IMR-90 (cell line): Measurements from ENCODE around the gene MUC6. TPM values are rescaled to one million over a fixed set of nuclear protein-coding genes. Genes with fewer than 3 reads are reported as not detected.

Experiments
- ATAC-seq: fragments of 200-7000 bp; cut with Tn5 transposase; 2 replicates; pipeline ENCODE4 v1.9.1; 2020; ENCODE audit warnings: low read depth, mild to moderate bottlenecking, moderate library complexity
- BruUV-seq: library from RNA; stranded (reverse); fragments of 400-500 nt; replicated peaks from 2 replicates; lab custom pipeline; 2021; lab: Mats Ljungman, UMichigan
- CTCF ChIA-PET: fragments of 300-600 bp; formaldehyde crosslinking; extraction: SDS; loops from one replicate; lab custom pipeline; 2021; ENCODE audit warnings: antibody characterized with exemption; lab: Yijun Ruan, JAX
- POLR2A ChIA-PET: fragments of 300-600 bp; sonication (Branson Sonifier 250); formaldehyde crosslinking; loops from one replicate; lab custom pipeline; 2022; ENCODE audit warnings: antibody characterized with exemption; ENCODE audit not compliant: unreplicated experiment; lab: Charles Lee
- DNase-seq: peaks from one replicate; pipeline ENCODE4 v3.0.0; 2013
- H2AFZ ChIP-seq: replicated peaks from 2 replicates; pipeline ENCODE3; 2013; ENCODE audit warnings: low read length, mild to moderate bottlenecking; ENCODE audit not compliant: poor library complexity
- H2AK5ac ChIP-seq: 2 replicates; pipeline ENCODE4 v1.6.1; 2013; ENCODE audit warnings: low read depth, low read length, inconsistent platforms
- H2AK9ac ChIP-seq: replicated peaks from 2 replicates; pipeline ENCODE3; 2013; ENCODE audit warnings: mild to moderate bottlenecking, low read depth, low read length, moderate library complexity; ENCODE audit not compliant: poor library complexity
- H2BK120ac ChIP-seq: 2 replicates; pipeline ENCODE4 v1.6.1; 2013; ENCODE audit warnings: low read depth, low read length, inconsistent platforms
- H2BK15ac ChIP-seq: 3 replicates; pipeline ENCODE4 v1.6.1; 2013; ENCODE audit warnings: low read depth, low read length, inconsistent platforms
- H2BK20ac ChIP-seq: 2 replicates; pipeline ENCODE4 v1.6.1; 2013; ENCODE audit warnings: low read depth, mild to moderate bottlenecking, inconsistent platforms, low read length, moderate library complexity
- H2BK5ac ChIP-seq: 2 replicates; pipeline ENCODE4 v1.6.1; 2013; ENCODE audit warnings: mild to moderate bottlenecking, low read depth, low read length, inconsistent platforms; ENCODE audit not compliant: poor library complexity, severe bottlenecking
- H3K14ac ChIP-seq: replicated peaks from 2 replicates; pipeline ENCODE4 v1.6.1; 2013; ENCODE audit warnings: low read depth, low read length, inconsistent platforms
- H3K18ac ChIP-seq: 2 replicates; pipeline ENCODE4 v1.6.1; 2013; ENCODE audit warnings: low read depth, low read length, control low read depth
- H3K23ac ChIP-seq: 2 replicates; pipeline ENCODE4 v1.6.1; 2013; ENCODE audit warnings: low read depth, low read length, inconsistent platforms
- H3K27ac ChIP-seq: 2 replicates; pipeline ENCODE4 v1.5.1; 2013; ENCODE audit warnings: mild to moderate bottlenecking, control low read depth, low read length; ENCODE audit not compliant: insufficient read depth
- H3K27me3 ChIP-seq: 2 replicates; pipeline ENCODE4 v1.6.1; 2013; ENCODE audit warnings: low read length; ENCODE audit not compliant: control insufficient read depth, insufficient read depth
- H3K36me3 ChIP-seq: 2 replicates; pipeline ENCODE4 v1.6.1; 2013; ENCODE audit warnings: low read length, mixed read lengths; ENCODE audit not compliant: control insufficient read depth, insufficient read depth
- H3K4ac ChIP-seq: 2 replicates; pipeline ENCODE4 v1.6.1; 2013; ENCODE audit warnings: low read depth, low read length, inconsistent platforms
- H3K4me1 ChIP-seq: 2 replicates; pipeline ENCODE4 v1.6.1; 2013; ENCODE audit warnings: low read length, mixed read lengths; ENCODE audit not compliant: control insufficient read depth, insufficient read depth
- H3K4me2 ChIP-seq: 2 replicates; pipeline ENCODE4 v1.6.1; 2013; ENCODE audit warnings: low read depth, mild to moderate bottlenecking, control low read depth, low read length, moderate library complexity
- H3K4me3 ChIP-seq: 2 replicates; pipeline ENCODE4 v1.5.1; 2013; ENCODE audit warnings: low read depth, mild to moderate bottlenecking, control low read depth, low read length, moderate library complexity; ENCODE audit not compliant: insufficient read depth
- H3K56ac ChIP-seq: 2 replicates; pipeline ENCODE4 v1.6.1; 2013; ENCODE audit warnings: low read length, inconsistent platforms; ENCODE audit not compliant: insufficient read depth; ENCODE audit errors: extremely low read depth
- H3K79me1 ChIP-seq, 2 experiments: 2 replicates each; pipeline ENCODE4 v1.6.1; 2013; ENCODE audit warnings: low read length in 2 of 2, inconsistent platforms in 1 of 2, low read depth in 1 of 2
- H3K9ac ChIP-seq: 2 replicates; pipeline ENCODE4 v1.6.1; 2013; ENCODE audit warnings: low read depth, low read length, control low read depth
- H3K9me1 ChIP-seq: 2 replicates; pipeline ENCODE4 v1.6.1; 2013; ENCODE audit warnings: low read length, inconsistent platforms; ENCODE audit not compliant: insufficient read depth
- H3K9me3 ChIP-seq: 2 replicates; pipeline ENCODE4 v1.6.1; 2013; ENCODE audit warnings: low read length; ENCODE audit not compliant: control insufficient read depth, insufficient read depth
- H4K20me1 ChIP-seq: 2 replicates; pipeline ENCODE4 v1.6.1; 2013; ENCODE audit warnings: low read length, inconsistent platforms; ENCODE audit not compliant: insufficient read depth
- H4K5ac ChIP-seq: 2 replicates; pipeline ENCODE4 v1.6.1; 2013; ENCODE audit warnings: mild to moderate bottlenecking, low read depth, low read length, control low read depth
- H4K8ac ChIP-seq, 2 experiments: 2 replicates each; pipeline ENCODE4 v1.6.1; 2013; ENCODE audit warnings: low read depth in 2 of 2, low read length in 2 of 2, control low read depth in 1 of 2, inconsistent platforms in 1 of 2
- H4K91ac ChIP-seq: 2 replicates; pipeline ENCODE4 v1.6.1; 2013; ENCODE audit warnings: low read depth, low read length, inconsistent platforms; ENCODE audit not compliant: insufficient read depth
- BHLHE40 ChIP-seq: fragments of 150-350 bp; IDR thresholded peaks from 2 replicates; pipeline ENCODE4 v1.6.1; 2016; ENCODE audit warnings: mild to moderate bottlenecking, low read depth, low read length
- CEBPB ChIP-seq: IDR thresholded peaks from 2 replicates; pipeline ENCODE4 v1.6.1; 2012; ENCODE audit warnings: low read depth, low read length, improper control_type of control experiment
- CHD1 ChIP-seq: IDR thresholded peaks from 2 replicates; pipeline ENCODE4 v1.6.1; 2012; ENCODE audit warnings: low read depth, low read length, improper control_type of control experiment
- CTCF ChIP-seq: conservative IDR thresholded peaks from 2 replicates; pipeline ENCODE4 v1.5.1; 2012; ENCODE audit warnings: mild to moderate bottlenecking, low read depth, low read length, improper control_type of control experiment
- FOS ChIP-seq: fragments of 150-350 bp; IDR thresholded peaks from 2 replicates; pipeline ENCODE4 v1.6.1; 2016; ENCODE audit warnings: low read depth, low read length
- MAFK ChIP-seq: IDR thresholded peaks from 2 replicates; pipeline ENCODE4 v1.6.1; 2012; ENCODE audit warnings: low read depth, low read length, improper control_type of control experiment
- MAZ ChIP-seq: IDR thresholded peaks from 2 replicates; pipeline ENCODE4 v1.6.1; 2012; ENCODE audit warnings: low read depth, mild to moderate bottlenecking, low read length, improper control_type of control experiment, moderate library complexity, borderline replicate concordance
- NFE2L2 ChIP-seq: fragments of 150-350 bp; IDR thresholded peaks from 2 replicates; pipeline ENCODE4 v1.6.1; 2016; ENCODE audit warnings: low read depth, mild to moderate bottlenecking, low read length
- POLR2A ChIP-seq: IDR thresholded peaks from 2 replicates; pipeline ENCODE4 v1.6.1; 2012; ENCODE audit warnings: mild to moderate bottlenecking, low read depth, low read length
- RAD21 ChIP-seq: IDR thresholded peaks from 2 replicates; pipeline ENCODE4 v1.6.1; 2012; ENCODE audit warnings: low read length, improper control_type of control experiment
- RCOR1 ChIP-seq: IDR thresholded peaks from 2 replicates; pipeline ENCODE4 v1.6.1; 2012; ENCODE audit warnings: mild to moderate bottlenecking, low read length, improper control_type of control experiment; ENCODE audit not compliant: insufficient replicate concordance
- RFX5 ChIP-seq: IDR thresholded peaks from 2 replicates; pipeline ENCODE4 v1.8.0; 2012; ENCODE audit warnings: low read depth, mild to moderate bottlenecking, low read length, moderate library complexity
- SMC3 ChIP-seq: fragments of 150-350 bp; IDR thresholded peaks from 2 replicates; pipeline ENCODE4 v1.6.1; 2016; ENCODE audit warnings: low read depth, mild to moderate bottlenecking, antibody characterized with exemption, low read length, moderate library complexity
- USF2 ChIP-seq: fragments of 150-350 bp; IDR thresholded peaks from 2 replicates; pipeline ENCODE4 v1.6.1; 2017; ENCODE audit warnings: mild to moderate bottlenecking, antibody characterized with exemption, low read length, low read depth
- WGBS, 2 experiments: methylation state at CpG; one replicate each; pipeline versions ENCODE4 v1.1.5 to v1.1.7; 2013; ENCODE audit warnings: missing lambda C conversion rate in 2 of 2; ENCODE audit not compliant: insufficient read length in 1 of 2; ENCODE audit errors: extremely low coverage in 2 of 2; 5-methylcytosine and 5-hydroxymethylcytosine counted together
- dilution Hi-C: fragments of 300-500 bp; cut with HindIII; formaldehyde crosslinking; loops from one replicate; pipeline ENCODE4 v1.14.3; 2018; ENCODE audit warnings: low sequenced_read_pairs; ENCODE audit not compliant: unreplicated experiment
- in situ Hi-C: fragments of 300-500 bp; cut with MboI; formaldehyde crosslinking; loops from 3 replicates; pipeline ENCODE4 v1.14.3; 2019; ENCODE audit warnings: low sequenced_read_pairs, inconsistent platforms, mixed read lengths
- intact Hi-C: fragments of 100-400 bp; cut with micrococcal nuclease; formaldehyde crosslinking; loops from 2 replicates; pipeline ENCODE4 v1.10.0; 2022
- polyA plus RNA-seq, 3 experiments: library from polyadenylated mRNA; depleted of rRNA; stranded (reverse); fragments of >200 nt; gene quantifications; 2 replicates each; pipeline ENCODE4 v1.2.3, GENCODE V29; 2012; ENCODE audit warnings: low replicate concordance in 1 of 3
- total RNA-seq: library from RNA; depleted of rRNA; stranded (reverse); fragments of >200 nt; gene quantifications from 2 replicates; pipeline ENCODE4 v1.2.3, GENCODE V29; 2012

The MUC6 gene
- total and polyA plus RNA-seq, 2 of the 4 experiments (the other 2 are of a cell fraction) = not detected

GRCh38 chr11:1030086-1030485 is 6.4 kb downstream of the MUC6 start:
- no peak for ATAC-seq
- H3K9ac ChIP-seq = no peak overlapping the region

More at GRCh38 chr11:1030086-1030485, 6.4 kb downstream of the MUC6 start:
- no peaks in the 10 kb centered on the region for H3K79me1 ChIP-seq
- TF ChIP-seq NFE2L2 (no peak), MAZ (no peak), BHLHE40 (no peak), RFX5 (no peak), POLR2A (no peak), CEBPB (no peak), RCOR1 (no peak), CTCF (no peak), CHD1 (no peak), USF2 (no peak), SMC3 (no peak), FOS (no peak), MAFK (no peak), RAD21 (no peak)
- no peak overlapping the region for H4K91ac ChIP-seq
- H2BK120ac ChIP-seq = no peak overlapping the region
- H3K27me3 ChIP-seq = no peaks in the 10 kb centered on the region
- H2BK5ac ChIP-seq = no peak overlapping the region
- H3K27ac ChIP-seq = no peak overlapping the region
- H2BK20ac ChIP-seq = no peak overlapping the region
- ChIA-PET CTCF (no interaction called here), POLR2A (no interaction called here)
- H2AK9ac ChIP-seq = no peak overlapping the region
- H3K4me2 ChIP-seq = no peak overlapping the region
- H3K23ac ChIP-seq = no peak overlapping the region
- H3K9me3 ChIP-seq = no peaks in the 10 kb centered on the region
- no peak overlapping the region for H3K18ac ChIP-seq
- no peak overlapping the region for H2AK5ac ChIP-seq
- dilution Hi-C loops = no loop called here
- no peak overlapping the region for H3K56ac ChIP-seq
- intact Hi-C loops = no loop called here
- H2AFZ ChIP-seq = no peak overlapping the region
- peaks cover 6% of the 10 kb centered on the region; the same call in 1 of the 2 replicates for H4K20me1 ChIP-seq
- BruUV-seq = no TSS peak
- H3K4me1 ChIP-seq = no peaks in the 10 kb centered on the region
- H3K4me3 ChIP-seq = no peak overlapping the region
- H3K9me1 ChIP-seq = no peaks in the 10 kb centered on the region
- no peak overlapping the region for H4K5ac ChIP-seq
- no peaks in the 10 kb centered on the region for H3K36me3 ChIP-seq
- WGBS, 2 experiments = 61% methylated on average over 11 of the region's 16 CpGs; no CpG with 5 or more reads in 1 of the 2 experiments
- H3K14ac ChIP-seq = no peak overlapping the region
- H4K8ac ChIP-seq = no peak overlapping the region
- H3K4ac ChIP-seq = no peak overlapping the region
- DNase-seq = no peak
- in situ Hi-C loops = no loop called here
- no peak overlapping the region for H2BK15ac ChIP-seq
